Measurements from ENCODE around the gene HMCN2. TPM values are rescaled to one million over a fixed set of nuclear protein-coding genes. Genes with fewer than 3 reads are reported as not detected.

HMCN2 gene
- total RNA-seq, 1 donor from 2014 or later, result under 0.01 TPM

- DNase-seq (ENCODE audit: low read depth in 2 of 2), result no peak
Observed at GRCh38 chr9:130288926-130289690, 23.5 kb downstream of the HMCN2 start.

GRCh38 chr9:130289711-130290241 lies 24.2 kb downstream of the HMCN2 start:
- no peak for DNase-seq (ENCODE audit: low read depth in 2 of 2)

- no peak for DNase-seq (ENCODE audit: low read depth in 2 of 2)
Observed at GRCh38 chr9:130290291-130291181, 25.0 kb downstream of the HMCN2 start.

GRCh38 chr9:130291474-130291873 lies 25.9 kb downstream of the HMCN2 start:
- no peak for DNase-seq (ENCODE audit: low read depth in 2 of 2)

GRCh38 chr9:130292106-130292505 lies 26.5 kb downstream of the HMCN2 start:
- DNase-seq (ENCODE audit: low read depth in 2 of 2), result no peak

- DNase-seq (ENCODE audit: low read depth in 2 of 2), result no peak
Observed at GRCh38 chr9:130294664-130295063, 29.1 kb downstream of the HMCN2 start.

- no peak for DNase-seq (ENCODE audit: low read depth in 2 of 2)
Observed at GRCh38 chr9:130295431-130295830, 29.9 kb downstream of the HMCN2 start.

- DNase-seq (ENCODE audit: low read depth in 2 of 2), result no peak
Observed at GRCh38 chr9:130295945-130296782, 30.6 kb downstream of the HMCN2 start.

- DNase-seq (ENCODE audit: low read depth in 2 of 2), result no peak
Observed at GRCh38 chr9:130296783-130297055, 31.2 kb downstream of the HMCN2 start.

- DNase-seq (ENCODE audit: low read depth in 2 of 2), result no peak
Observed at GRCh38 chr9:130297371-130297770, 31.8 kb downstream of the HMCN2 start.

GRCh38 chr9:130298662-130299279 lies 33.2 kb downstream of the HMCN2 start:
- peak in 1 of 2 donors; percentile 37 for DNase-seq (ENCODE audit: low read depth in 2 of 2)

GRCh38 chr9:130299785-130300615 lies 34.4 kb downstream of the HMCN2 start:
- no peak for DNase-seq (ENCODE audit: low read depth in 2 of 2)

GRCh38 chr9:130300739-130301138 lies 35.2 kb downstream of the HMCN2 start:
- DNase-seq (ENCODE audit: low read depth in 2 of 2), result no peak

GRCh38 chr9:130301483-130302286 lies 36.1 kb downstream of the HMCN2 start:
- no peak for DNase-seq (ENCODE audit: low read depth in 2 of 2)

GRCh38 chr9:130302785-130303612 lies 37.4 kb downstream of the HMCN2 start:
- no peak for DNase-seq (ENCODE audit: low read depth in 2 of 2)

GRCh38 chr9:130303613-130304055 lies 38.1 kb downstream of the HMCN2 start:
- DNase-seq (ENCODE audit: low read depth in 2 of 2), result no peak

GRCh38 chr9:130304116-130304515 lies 38.6 kb downstream of the HMCN2 start:
- no peak for DNase-seq (ENCODE audit: low read depth in 2 of 2)

- no peak for DNase-seq (ENCODE audit: low read depth in 2 of 2)
Observed at GRCh38 chr9:130304643-130305042, 39.1 kb downstream of the HMCN2 start.
